Activated effector memory CD4-positive, alpha-beta T cell treated with anti-CD3 and anti-CD28 coated beads, Interleukin-2, amount 50 U/mL, for 16 hours (primary cell): Measurements from ENCODE around the gene RAB15.

Source experiments
- DNase-seq: peaks from one replicate; pipeline ENCODE4 v3.0.0-alpha.2; 2020

Gene RAB15

GRCh38 chr14:64954491-64955240 is 17.5 kb downstream of the RAB15 start:
- peak; percentile 39 for DNase-seq

GRCh38 chr14:64953661-64954060 is 18.5 kb downstream of the RAB15 start:
- peak; percentile 38 for DNase-seq

GRCh38 chr14:64953310-64953654 is 18.9 kb downstream of the RAB15 start:
- peak; percentile 12 for DNase-seq

- DNase-seq, result peak; percentile 47
These were observed 19.4 kb downstream of the RAB15 start for GRCh38 chr14:64952598-64953309.

- peak; percentile 37 for DNase-seq
These were observed 20.4 kb downstream of the RAB15 start for GRCh38 chr14:64951724-64952123.

GRCh38 chr14:64951291-64951690 is 20.8 kb downstream of the RAB15 start:
- no peak for DNase-seq

- no peak for DNase-seq
These were observed 21.2 kb downstream of the RAB15 start for GRCh38 chr14:64950889-64951288.

- DNase-seq, result no peak
These were observed 23.4 kb downstream of the RAB15 start for GRCh38 chr14:64948612-64949210.

GRCh38 chr14:64947710-64948611 is 24.2 kb downstream of the RAB15 start:
- no peak for DNase-seq

GRCh38 chr14:64946310-64947045 is 25.7 kb downstream of the RAB15 start:
- DNase-seq, result no peak

GRCh38 chr14:64945431-64946178 is 26.5 kb downstream of the RAB15 start:
- DNase-seq, result no peak

- DNase-seq, result no peak
These were observed 27.3 kb downstream of the RAB15 start for GRCh38 chr14:64944861-64945260.

GRCh38 chr14:64944041-64944440 is 28.1 kb downstream of the RAB15 start:
- DNase-seq, result no peak

- no peak for DNase-seq
These were observed 28.6 kb downstream of the RAB15 start for GRCh38 chr14:64943556-64943955.

GRCh38 chr14:64942531-64943111 is 29.5 kb downstream of the RAB15 start, which contains the start of gene GPX2:
TSS of gene GPX2 (minus strand) at chr14:64942745. CDS start at chr14:64942726, 19 bp downstream.
- DNase-seq, result no peak

GRCh38 chr14:64940336-64940910 is 31.7 kb downstream of the RAB15 start:
- DNase-seq, result no peak

- DNase-seq, result no peak
These were observed 32.3 kb downstream of the RAB15 start for GRCh38 chr14:64939817-64940190.

- no peak for DNase-seq
These were observed 32.9 kb downstream of the RAB15 start for GRCh38 chr14:64938972-64939816.

GRCh38 chr14:64937821-64938193 is 34.3 kb downstream of the RAB15 start:
- DNase-seq, result no peak
